Fibroblast of skin of left quadriceps (primary cell): ENCODE results near the gene ATP5F1D.
"Not testable (repeated sequence)": the region's sequence is repeated elsewhere in the genome, so short reads cannot be mapped to it uniquely, and the experiment has no call there.

Source experiments
- DNase-seq, 2 experiments: peaks; one replicate each; pipeline ENCODE4 v3.0.0-alpha.2; 2013; ENCODE audit warnings: low read depth in 2 of 2

Gene ATP5F1D

GRCh38 chr19:1246265-1247087 lies 4.9 kb downstream of the ATP5F1D start:
- DNase-seq = not testable (repeated sequence)

GRCh38 chr19:1247748-1248138 lies 6.2 kb downstream of the ATP5F1D start:
- no peak for DNase-seq

GRCh38 chr19:1248139-1248785 lies 6.7 kb downstream of the ATP5F1D start, which contains the start of gene MIDN:
Gene MIDN, plus strand, starts transcription at chr19:1248583. Its CDS starts 1,714 bp downstream, at chr19:1250297.
- DNase-seq = peak; percentile 68 to 71

GRCh38 chr19:1248786-1249297 lies 7.3 kb downstream of the ATP5F1D start:
- DNase-seq = peak in 1 of 2 experiments; percentile 56

- peak; percentile 94 to 95 for DNase-seq
Observed at GRCh38 chr19:1249298-1249989, 7.9 kb downstream of the ATP5F1D start.

GRCh38 chr19:1249990-1250436 lies 8.5 kb downstream of the ATP5F1D start:
- DNase-seq = no peak

GRCh38 chr19:1250437-1251260 lies 9.1 kb downstream of the ATP5F1D start:
- no peak for DNase-seq

- no peak for DNase-seq
Observed at GRCh38 chr19:1251330-1252220, 10.0 kb downstream of the ATP5F1D start.

GRCh38 chr19:1252221-1252820 lies 10.8 kb downstream of the ATP5F1D start:
- peak; percentile 75 to 78 for DNase-seq

- peak; percentile 92 to 96 for DNase-seq
Observed at GRCh38 chr19:1252821-1253513, 11.4 kb downstream of the ATP5F1D start.

- DNase-seq = peak in 1 of 2 experiments; percentile 44
Observed at GRCh38 chr19:1253514-1254080, 12.0 kb downstream of the ATP5F1D start.

GRCh38 chr19:1254081-1254527 lies 12.6 kb downstream of the ATP5F1D start:
- no peak for DNase-seq

GRCh38 chr19:1254530-1255185 lies 13.1 kb downstream of the ATP5F1D start:
- no peak for DNase-seq

- DNase-seq = no peak
Observed at GRCh38 chr19:1255186-1256161, 13.9 kb downstream of the ATP5F1D start.

GRCh38 chr19:1256646-1257474 lies 15.3 kb downstream of the ATP5F1D start:
- no peak for DNase-seq
